HG02870 (cell line): Measurements from ENCODE around the gene ATP9A.
A peak's percentile ranks its signal among the peaks of the same experiment; 100 is the strongest.

Source experiments
- ATAC-seq: cut with Tn5 transposase; IDR thresholded peaks from one replicate; pipeline ENCODE4 v1.9.1; 2021; ENCODE audit warnings: mild to moderate bottlenecking, moderate library complexity; ENCODE audit not compliant: unreplicated experiment

Gene ATP9A

GRCh38 chr20:51563174-51563485 is 205.1 kb downstream of the ATP9A start:
- ATAC-seq, result no peak

- ATAC-seq, result no peak
These were observed 205.6 kb downstream of the ATP9A start for GRCh38 chr20:51562332-51563173.

- ATAC-seq, result no peak
These were observed 206.2 kb downstream of the ATP9A start for GRCh38 chr20:51562027-51562331.

- no peak for ATAC-seq
These were observed 207.5 kb downstream of the ATP9A start for GRCh38 chr20:51560550-51561307.

GRCh38 chr20:51560042-51560441 is 208.1 kb downstream of the ATP9A start:
- no peak for ATAC-seq

GRCh38 chr20:51554538-51555165 is 213.5 kb downstream of the ATP9A start:
- peak; percentile 58 for ATAC-seq

GRCh38 chr20:51553897-51554486 is 214.2 kb downstream of the ATP9A start:
- ATAC-seq, result no peak

- ATAC-seq, result no peak
These were observed 217.0 kb downstream of the ATP9A start for GRCh38 chr20:51551186-51551585.

- ATAC-seq, result no peak
These were observed 218.7 kb downstream of the ATP9A start for GRCh38 chr20:51549474-51549873.

- ATAC-seq, result no peak
These were observed 220.2 kb downstream of the ATP9A start for GRCh38 chr20:51547951-51548350.
